Fibroblast of lung (primary cell): ENCODE results near the gene TRIM24. TPM values are rescaled to one million over a fixed set of nuclear protein-coding genes. Genes with fewer than 3 reads are reported as not detected.

ENCODE experiments used
- DNase-seq, 2 donors: peaks; one replicate each; pipeline versions ENCODE4 v3.0.0 to v3.0.0-alpha.2; 2010; ENCODE audit warnings: low read depth in 2 of 2
- H2AFZ ChIP-seq: 2 replicates; pipeline ENCODE4 v1.5.1; 2012; ENCODE audit warnings: low read length, control low read depth, inconsistent platforms
- H3K27ac ChIP-seq: 2 replicates; pipeline ENCODE4 v1.5.1; 2011; ENCODE audit warnings: low read length, control low read depth; ENCODE audit not compliant: insufficient read depth
- H3K27me3 ChIP-seq: 2 replicates; pipeline ENCODE4 v1.5.1; 2011; ENCODE audit warnings: mild to moderate bottlenecking, low read length; ENCODE audit not compliant: control insufficient read depth, insufficient read depth
- H3K36me3 ChIP-seq: 2 replicates; pipeline ENCODE4 v1.5.1; 2011; ENCODE audit warnings: low read length; ENCODE audit not compliant: control insufficient read depth, insufficient read depth
- H3K4me1 ChIP-seq: 2 replicates; pipeline ENCODE4 v1.5.1; 2011; ENCODE audit warnings: low read length; ENCODE audit not compliant: control insufficient read depth, insufficient read depth; ENCODE audit errors: extremely low read depth
- H3K4me2 ChIP-seq: 2 replicates; pipeline ENCODE4 v1.5.1; 2011; ENCODE audit warnings: low read length, control low read depth; ENCODE audit not compliant: insufficient read depth; ENCODE audit errors: extremely low read depth
- H3K4me3 ChIP-seq, 4 experiments: fragments of 200-600 bp in 1 of 4; sonication (generic) in 1 of 4; replicated peaks in 1 of 4; 2 replicates each; pipeline ENCODE4 v1.5.1; 2011 to 2016; ENCODE audit warnings: low read length in 4 of 4, low read depth in 3 of 4, mild to moderate bottlenecking in 3 of 4, control low read depth in 2 of 4, inconsistent platforms in 1 of 4, mixed read lengths in 1 of 4; ENCODE audit not compliant: insufficient read depth in 1 of 4; ENCODE audit errors: control extremely low read depth in 1 of 4
- H3K79me2 ChIP-seq: 2 replicates; pipeline ENCODE4 v1.5.1; 2012; ENCODE audit warnings: mild to moderate bottlenecking, low read length, inconsistent platforms; ENCODE audit not compliant: control insufficient read depth, insufficient read depth
- H3K9ac ChIP-seq: 2 replicates; pipeline ENCODE4 v1.5.1; 2011; ENCODE audit warnings: mild to moderate bottlenecking, low read length, control low read depth; ENCODE audit not compliant: insufficient read depth
- H3K9me3 ChIP-seq: 2 replicates; pipeline ENCODE4 v1.5.1; 2012; ENCODE audit warnings: low read depth, low read length; ENCODE audit not compliant: control insufficient read depth, insufficient read depth
- H4K20me1 ChIP-seq: 2 replicates; pipeline ENCODE4 v1.5.1; 2011; ENCODE audit warnings: low read length; ENCODE audit not compliant: control insufficient read depth, insufficient read depth; ENCODE audit errors: extremely low read depth
- EZH2 ChIP-seq: IDR thresholded peaks from 2 replicates; pipeline ENCODE4 v1.5.1; 2012; ENCODE audit warnings: low read length, control low read depth, mild to moderate bottlenecking; ENCODE audit errors: missing control alignments
- polyA plus RNA-seq, 2 donors: library from polyadenylated mRNA; depleted of rRNA in 1 of 2; stranded (reverse) in 1 of 2; unstranded in 1 of 2; fragments of >200 nt; gene quantifications; 2 replicates each; pipeline ENCODE4 v1.2.1, GENCODE V29; 2011 to 2012; ENCODE audit warnings: missing spikeins in 1 of 2
- total RNA-seq: library from RNA; depleted of rRNA; stranded (reverse); fragments of >200 nt; gene quantifications from 2 replicates; pipeline ENCODE4 v1.2.1, GENCODE V29; 2014
- TF ChIP-seq, protein P1 (sequence below), 2 donors: IDR thresholded peaks in 1 of 2; conservative IDR thresholded peaks in 1 of 2; 1 replicate in 1 of 2; 2 replicates in 1 of 2; pipeline ENCODE4 v1.5.1; 2011 to 2012; ENCODE audit warnings: low read length in 2 of 2, control low read depth in 1 of 2, inconsistent platforms in 1 of 2, low read depth in 1 of 2, mild to moderate bottlenecking in 1 of 2

Gene TRIM24
- total and polyA plus RNA-seq, 2 donors (not counting 1 experiment from before 2014, with no cell fraction given) = 5.9 to 7.9 TPM

DNA sequence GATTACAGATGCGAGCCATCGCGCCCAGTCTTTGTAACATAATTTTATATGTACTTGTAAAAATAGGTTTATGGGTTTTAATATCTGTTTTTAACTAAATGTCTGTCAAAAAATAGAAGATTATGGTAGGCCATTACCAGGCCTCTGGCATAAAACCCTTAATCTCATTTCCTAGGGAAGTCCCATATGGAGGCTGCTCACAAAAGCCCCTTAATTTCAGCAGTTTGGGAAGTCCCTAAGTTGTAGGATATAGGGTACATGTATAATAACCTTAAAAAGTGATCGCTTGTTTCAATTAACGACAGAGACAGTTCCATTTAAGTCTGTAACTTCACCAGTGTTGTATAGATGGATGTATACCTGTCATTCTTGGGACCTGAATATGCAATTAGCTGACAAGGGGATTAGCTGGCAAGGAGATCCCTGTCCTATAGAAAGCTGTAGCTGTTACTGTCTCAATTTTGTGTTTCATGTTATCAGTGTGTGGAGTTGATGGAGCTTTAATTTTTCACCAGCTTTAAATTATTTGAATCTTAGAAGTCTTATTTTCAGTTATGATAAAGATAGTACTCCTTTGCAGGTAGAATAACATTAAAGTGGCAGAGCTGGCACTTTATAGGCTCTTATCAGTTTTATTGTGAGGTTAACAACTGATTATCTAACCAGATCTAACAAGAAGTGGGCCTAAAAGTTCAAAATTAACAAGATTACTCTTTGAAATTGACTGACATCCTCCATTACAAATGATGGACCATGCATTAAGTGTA, 10.5 kb downstream of the TRIM24 start:
- H2AFZ ChIP-seq = no peak overlapping the region
- H3K4me1 ChIP-seq = no peaks in the 10 kb centered on the region
- H3K9me3 ChIP-seq = no peaks in the 10 kb centered on the region
- no peak overlapping the region for H3K4me3 ChIP-seq
- no peaks in the 10 kb centered on the region for H3K27me3 ChIP-seq
- DNase-seq = no peak
- no peaks in the 10 kb centered on the region for H4K20me1 ChIP-seq
- no peak overlapping the region for H3K27ac ChIP-seq
- H3K4me2 ChIP-seq = no peak overlapping the region
- H3K9ac ChIP-seq = no peak overlapping the region
- peaks cover 38% of the 10 kb centered on the region for H3K79me2 ChIP-seq
- TF ChIP-seq, protein P1, sequence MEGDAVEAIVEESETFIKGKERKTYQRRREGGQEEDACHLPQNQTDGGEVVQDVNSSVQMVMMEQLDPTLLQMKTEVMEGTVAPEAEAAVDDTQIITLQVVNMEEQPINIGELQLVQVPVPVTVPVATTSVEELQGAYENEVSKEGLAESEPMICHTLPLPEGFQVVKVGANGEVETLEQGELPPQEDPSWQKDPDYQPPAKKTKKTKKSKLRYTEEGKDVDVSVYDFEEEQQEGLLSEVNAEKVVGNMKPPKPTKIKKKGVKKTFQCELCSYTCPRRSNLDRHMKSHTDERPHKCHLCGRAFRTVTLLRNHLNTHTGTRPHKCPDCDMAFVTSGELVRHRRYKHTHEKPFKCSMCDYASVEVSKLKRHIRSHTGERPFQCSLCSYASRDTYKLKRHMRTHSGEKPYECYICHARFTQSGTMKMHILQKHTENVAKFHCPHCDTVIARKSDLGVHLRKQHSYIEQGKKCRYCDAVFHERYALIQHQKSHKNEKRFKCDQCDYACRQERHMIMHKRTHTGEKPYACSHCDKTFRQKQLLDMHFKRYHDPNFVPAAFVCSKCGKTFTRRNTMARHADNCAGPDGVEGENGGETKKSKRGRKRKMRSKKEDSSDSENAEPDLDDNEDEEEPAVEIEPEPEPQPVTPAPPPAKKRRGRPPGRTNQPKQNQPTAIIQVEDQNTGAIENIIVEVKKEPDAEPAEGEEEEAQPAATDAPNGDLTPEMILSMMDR (conservative IDR thresholded peaks at IDR 0.05 in 1 of 2, IDR thresholded peaks at IDR 0.05 in 1 of 2; ENCODE audit: low read depth in 1 of 2, low read length in 2 of 2) = no peak
- no peak for TF ChIP-seq EZH2
- H3K36me3 ChIP-seq = no peaks in the 10 kb centered on the region

DNA sequence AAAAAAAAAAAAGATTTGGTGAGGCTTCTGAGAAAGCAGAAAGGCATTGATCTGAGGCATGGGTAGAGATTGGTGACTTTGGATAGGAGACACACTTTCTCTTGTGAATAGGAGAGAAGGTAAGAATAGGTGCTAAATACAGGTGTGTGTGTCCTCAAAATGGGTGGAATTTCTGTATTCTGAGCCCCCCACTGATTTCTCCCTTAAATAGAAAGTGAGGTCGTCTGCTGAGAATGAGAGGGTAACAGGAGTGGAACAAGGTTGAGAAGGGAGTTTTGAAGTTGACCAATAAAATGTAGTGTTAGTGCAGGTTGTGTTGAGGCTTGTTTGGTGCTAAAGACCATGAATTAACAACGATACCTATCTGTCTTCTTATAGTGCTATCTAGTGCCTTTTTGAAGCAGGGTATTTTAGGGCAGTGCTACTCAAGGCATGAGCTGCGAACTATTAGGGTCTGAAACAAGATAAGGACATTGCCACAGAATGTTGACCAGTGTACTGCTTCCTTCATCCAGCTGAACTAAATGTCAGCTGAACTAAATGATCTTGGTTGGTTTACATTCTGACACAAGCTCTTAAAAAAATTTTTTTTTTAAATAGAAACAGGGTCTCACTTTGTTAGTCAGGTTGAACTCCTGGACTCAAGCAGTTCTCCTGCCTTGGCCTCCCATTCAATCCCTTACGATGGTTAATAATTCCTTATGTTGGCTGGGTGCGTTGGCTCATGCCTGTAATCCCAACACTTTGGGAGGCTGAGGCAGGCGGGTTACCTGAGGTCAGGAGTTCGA, 12.4 kb downstream of the TRIM24 start:
- Histone ChIP-seq H3K27ac (no peak overlapping the region), H3K4me2 (no peak overlapping the region), H2AFZ (no peak overlapping the region), H3K9ac (no peak overlapping the region), H3K79me2 (peaks cover 31% of the 10 kb centered on the region), H3K27me3 (no peaks in the 10 kb centered on the region), H3K9me3 (no peaks in the 10 kb centered on the region), H3K4me3 (no peak overlapping the region), H3K4me1 (no peaks in the 10 kb centered on the region), H4K20me1 (no peaks in the 10 kb centered on the region), H3K36me3 (no peaks in the 10 kb centered on the region)
- TF ChIP-seq, protein P1 (conservative IDR thresholded peaks at IDR 0.05 in 1 of 2, IDR thresholded peaks at IDR 0.05 in 1 of 2; ENCODE audit: low read depth in 1 of 2, low read length in 2 of 2) = no peak
- TF ChIP-seq EZH2 = no peak
- DNase-seq = no peak

DNA sequence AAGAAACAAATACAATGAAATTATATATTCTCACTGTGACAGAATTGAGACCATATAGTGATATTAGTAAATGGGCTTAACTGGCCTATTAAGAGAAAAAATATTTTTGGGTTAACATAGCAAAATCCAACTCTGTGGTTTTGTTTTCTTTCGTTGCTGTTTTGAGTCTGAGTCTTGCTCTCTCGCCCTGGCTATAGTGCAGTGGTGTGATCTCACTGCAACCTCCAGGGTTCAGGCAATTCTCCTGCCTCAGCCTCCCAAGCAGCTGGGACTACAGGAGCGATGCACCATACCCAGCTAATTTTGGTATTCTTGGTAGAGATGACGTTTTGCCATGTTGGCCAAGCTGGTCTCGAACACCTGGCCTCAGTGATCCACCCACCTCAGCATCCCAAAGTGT, 15.3 kb downstream of the TRIM24 start:
- no peak overlapping the region for H3K4me2 ChIP-seq
- H3K9ac ChIP-seq = no peak overlapping the region
- peaks cover 30% of the 10 kb centered on the region for H3K79me2 ChIP-seq
- no peaks in the 10 kb centered on the region for H3K27me3 ChIP-seq
- no peak for TF ChIP-seq EZH2
- TF ChIP-seq, protein P1 (conservative IDR thresholded peaks at IDR 0.05 in 1 of 2, IDR thresholded peaks at IDR 0.05 in 1 of 2; ENCODE audit: low read depth in 1 of 2, low read length in 2 of 2) = no peak
- H3K4me3 ChIP-seq = no peak overlapping the region
- no peaks in the 10 kb centered on the region for H3K36me3 ChIP-seq
- no peak for DNase-seq
- no peak overlapping the region for H2AFZ ChIP-seq
- no peaks in the 10 kb centered on the region for H3K9me3 ChIP-seq
- no peaks in the 10 kb centered on the region for H3K4me1 ChIP-seq
- no peaks in the 10 kb centered on the region for H4K20me1 ChIP-seq
- H3K27ac ChIP-seq = no peak overlapping the region
